Midbrain (tissue), 1 donor: ENCODE results near the gene HOXB2.
A peak's percentile ranks its signal among the peaks of the same experiment; 100 is the strongest.

Experiments used
- DNase-seq: peaks from one replicate; lab custom pipeline; 2025; lab: John Stamatoyannopoulos, UW

HOXB2 gene

GRCh38 chr17:48545022-48545375 lies at the start of gene HOXB2:
HOXB2 (minus strand) TSS chr17:48545109; CDS start chr17:48544911, 198 bp downstream.
- no peak for DNase-seq

- DNase-seq = peak; percentile 0
Observed at GRCh38 chr17:48593840-48594537, 49.1 kb upstream of the HOXB2 start.

GRCh38 chr17:48593126-48593829 lies 48.4 kb upstream of the HOXB2 start, which contains the start of gene HOXB5:
HOXB5 (minus strand) TSS chr17:48593779; CDS start chr17:48593682, 97 bp downstream.
- DNase-seq = no peak

- no peak for DNase-seq
Observed at GRCh38 chr17:48592577-48592976, 47.7 kb upstream of the HOXB2 start.

- DNase-seq = no peak
Observed at GRCh38 chr17:48592057-48592514, 47.2 kb upstream of the HOXB2 start.

- no peak for DNase-seq
Observed at GRCh38 chr17:48591255-48592056, 46.5 kb upstream of the HOXB2 start.

- DNase-seq = no peak
Observed at GRCh38 chr17:48590607-48591161, 45.8 kb upstream of the HOXB2 start.

GRCh38 chr17:48589831-48590606 lies 45.1 kb upstream of the HOXB2 start, which contains the start of gene HOXB3:
HOXB3 (minus strand) TSS chr17:48590241; CDS start chr17:48552474, 37,767 bp downstream.
- no peak for DNase-seq

- no peak for DNase-seq
Observed at GRCh38 chr17:48589060-48589830, 44.3 kb upstream of the HOXB2 start.

- DNase-seq = no peak
Observed at GRCh38 chr17:48588528-48588927, 43.6 kb upstream of the HOXB2 start.

- no peak for DNase-seq
Observed at GRCh38 chr17:48588074-48588415, 43.1 kb upstream of the HOXB2 start.

GRCh38 chr17:48587276-48588073 lies 42.6 kb upstream of the HOXB2 start:
- DNase-seq = no peak

- DNase-seq = no peak
Observed at GRCh38 chr17:48586355-48587258, 41.7 kb upstream of the HOXB2 start.

- no peak for DNase-seq
Observed at GRCh38 chr17:48584223-48584741, 39.4 kb upstream of the HOXB2 start.

GRCh38 chr17:48583708-48584222 lies 38.9 kb upstream of the HOXB2 start:
- DNase-seq = no peak

- no peak for DNase-seq
Observed at GRCh38 chr17:48582750-48583069, 37.8 kb upstream of the HOXB2 start.

GRCh38 chr17:48579760-48580554 lies 35.0 kb upstream of the HOXB2 start:
- DNase-seq = no peak

GRCh38 chr17:48579471-48579759 lies 34.5 kb upstream of the HOXB2 start:
- DNase-seq = no peak
